Measurements from ENCODE around the gene PELI1. TPM values are rescaled to one million over a fixed set of nuclear protein-coding genes. Genes with fewer than 3 reads are reported as not detected.

The PELI1 gene
- total and polyA plus RNA-seq, 2 donors from 2014 or later, result 4.6 to 36.9 TPM

- Histone ChIP-seq H3K27me3 (ENCODE audit: control insufficient read depth, insufficient read depth, low read length) (no peaks in the 10 kb centered on the region), H3K9me3 (ENCODE audit: control insufficient read depth in 2 of 3, insufficient read depth in 1 of 3, low read length in 3 of 3) (no peaks in the 10 kb centered on the region), H3K4me3 (ENCODE audit: low read length in 3 of 3) (no peak overlapping the region), H3K27ac (ENCODE audit: low read depth in 2 of 2, low read length in 2 of 2) (no peak overlapping the region), H3K4me1 (ENCODE audit: control insufficient read depth in 2 of 3, insufficient read depth in 2 of 3, low read depth in 1 of 3, low read length in 3 of 3) (no peaks in the 10 kb centered on the region), H3K9ac (ENCODE audit: low read length in 3 of 3) (no peak overlapping the region), H3K36me3 (ENCODE audit: control insufficient read depth in 2 of 3, insufficient read depth in 3 of 3, low read length in 3 of 3) (no peaks in the 10 kb centered on the region)
- FAIRE-seq (no peak), DNase-seq (no peak)
- intact Hi-C loops (cut with DNase I), result no loop called here
- TF ChIP-seq CTCF (IDR thresholded peaks at IDR 0.05; ENCODE audit: borderline replicate concordance, extremely low read depth, insufficient read depth), result no peak
Observed at GRCh38 chr2:64192125-64192479, 47.9 kb upstream of the PELI1 start.

GRCh38 chr2:64189586-64189985, 45.4 kb upstream of the PELI1 start:
- FAIRE-seq (no peak), DNase-seq (no peak)
- no peak overlapping the region for H3K9ac ChIP-seq (ENCODE audit: low read length in 3 of 3)
- no peak overlapping the region for H3K27ac ChIP-seq (ENCODE audit: low read depth in 2 of 2, low read length in 2 of 2)
- no peaks in the 10 kb centered on the region for H3K4me1 ChIP-seq (ENCODE audit: control insufficient read depth in 2 of 3, insufficient read depth in 2 of 3, low read depth in 1 of 3, low read length in 3 of 3)
- no peaks in the 10 kb centered on the region for H3K27me3 ChIP-seq (ENCODE audit: control insufficient read depth, insufficient read depth, low read length)
- H3K9me3 ChIP-seq (ENCODE audit: control insufficient read depth in 2 of 3, insufficient read depth in 1 of 3, low read length in 3 of 3), result no peaks in the 10 kb centered on the region
- H3K4me3 ChIP-seq (ENCODE audit: low read length in 3 of 3), result no peak overlapping the region
- H3K36me3 ChIP-seq (ENCODE audit: control insufficient read depth in 2 of 3, insufficient read depth in 3 of 3, low read length in 3 of 3), result no peaks in the 10 kb centered on the region
- TF ChIP-seq CTCF (IDR thresholded peaks at IDR 0.05; ENCODE audit: borderline replicate concordance, extremely low read depth, insufficient read depth), result no peak
- intact Hi-C loops (cut with DNase I), result no loop called here

- Histone ChIP-seq H3K36me3 (ENCODE audit: control insufficient read depth in 2 of 3, insufficient read depth in 3 of 3, low read length in 3 of 3) (no peaks in the 10 kb centered on the region), H3K4me1 (ENCODE audit: control insufficient read depth in 2 of 3, insufficient read depth in 2 of 3, low read depth in 1 of 3, low read length in 3 of 3) (no peaks in the 10 kb centered on the region), H3K27ac (ENCODE audit: low read depth in 2 of 2, low read length in 2 of 2) (no peak overlapping the region), H3K4me3 (ENCODE audit: low read length in 3 of 3) (no peak overlapping the region), H3K9me3 (ENCODE audit: control insufficient read depth in 2 of 3, insufficient read depth in 1 of 3, low read length in 3 of 3) (no peaks in the 10 kb centered on the region), H3K27me3 (ENCODE audit: control insufficient read depth, insufficient read depth, low read length) (no peaks in the 10 kb centered on the region), H3K9ac (ENCODE audit: low read length in 3 of 3) (no peak overlapping the region)
- intact Hi-C loops (cut with DNase I), result no loop called here
- no peak for TF ChIP-seq CTCF (IDR thresholded peaks at IDR 0.05; ENCODE audit: borderline replicate concordance, extremely low read depth, insufficient read depth)
- DNase-seq (no peak), FAIRE-seq (no peak)
Observed at GRCh38 chr2:64189167-64189566, 44.9 kb upstream of the PELI1 start.
